Psoas muscle (tissue), 8 donors: ENCODE measurements around the gene MTMR12. TPM values are rescaled to one million over a fixed set of nuclear protein-coding genes. Genes with fewer than 3 reads are reported as not detected.

Experiments used
- ATAC-seq, 4 donors: fragments of 200-7000 bp; cut with Tn5 transposase; one replicate each; pipeline ENCODE4 v1.9.1; 2020; ENCODE audit warnings: moderate library complexity in 3 of 4, mild to moderate bottlenecking in 2 of 4
- DNase-seq, 2 donors: peaks; one replicate each; pipeline ENCODE4 v3.0.0-alpha.2; 2020
- H3K27ac ChIP-seq: fragments of 200-600 bp; one replicate; pipeline ENCODE4 v1.8.0; 2022
- H3K27me3 ChIP-seq, 3 donors: fragments of 200-600 bp in 1 of 3; one replicate each; pipeline versions ENCODE4 v1.6.1 to v1.8.0; 2013 to 2022; ENCODE audit warnings: low read length in 2 of 3, mild to moderate bottlenecking in 2 of 3, moderate library complexity in 1 of 3; ENCODE audit not compliant: insufficient read depth in 3 of 3
- H3K36me3 ChIP-seq, 2 donors: fragments of 200-600 bp in 1 of 2; one replicate each; pipeline versions ENCODE4 v1.6.1 to v1.8.0; 2013 to 2022; ENCODE audit warnings: low read depth in 1 of 2, mild to moderate bottlenecking in 1 of 2, moderate library complexity in 1 of 2; ENCODE audit not compliant: insufficient read depth in 1 of 2
- H3K4me1 ChIP-seq: fragments of 200-600 bp; one replicate; pipeline ENCODE4 v1.8.0; 2022
- H3K4me3 ChIP-seq: fragments of 200-600 bp; one replicate; pipeline ENCODE4 v1.8.0; 2022; ENCODE audit warnings: mild to moderate bottlenecking
- H3K9me3 ChIP-seq: fragments of 200-600 bp; one replicate; pipeline ENCODE4 v1.8.0; 2022
- CTCF ChIP-seq: fragments of 200-600 bp; IDR thresholded peaks from one replicate; pipeline ENCODE4 v1.8.0; 2022; ENCODE audit warnings: antibody characterized with exemption
- WGBS, 3 donors: extraction: QIAGEN DNeasy Blood & Tissue Kit; methylation state at CpG; one replicate each; pipeline versions ENCODE4 v1.1.6 to v1.1.7; 2013; 5-methylcytosine and 5-hydroxymethylcytosine counted together
- intact Hi-C, 2 donors: fragments of 100-400 bp; cut with DNase I; formaldehyde crosslinking; loops; one replicate each; pipeline versions ENCODE4 v1.11.0 to v1.14.2; 2022
- polyA plus RNA-seq, 3 donors: library from polyadenylated mRNA; stranded (reverse); fragments of 200-250 nt; gene quantifications; one replicate each; pipeline ENCODE4 v1.2.3, GENCODE V29; 2013
- total RNA-seq, 4 donors: library from RNA; stranded (reverse); fragmentation: NEBNext Ultra II Directional in 2 of 4; extraction: Animal tissue kit (Norgen Biotek cat#: 25700) in 2 of 4; gene quantifications; one replicate each; pipeline versions ENCODE4 v1.2.1 to v1.2.4, GENCODE V29; 2021 to 2023
- donor health status: healthy with polysubstance abuse.
- donor health status: DM: no; HTN: no; CAD: no; lungs with moderate emphysema.
- donor health status: Bipolar disorder and iron deficiency.
- donor health status: healthy.
- donor health status: DM: yes; HTN: yes; CAD: no.
- donor health status: DM: no; HTN: no; CAD: no.
- donor health status: DM: no; HTN: no; CAD: no.
- donor health status: DM: yes; HTN: yes; CAD: no.

The MTMR12 gene
- total and polyA plus RNA-seq, 7 donors: 2.4 to 8.9 (median 8.2) TPM

GRCh38 chr5:32343058-32343672 is 30.4 kb upstream of the MTMR12 start:
- 61 to 72% (median 70%) methylated on average over 2 of the region's 2 CpGs for WGBS, 3 donors
- TF ChIP-seq CTCF: no peak
- no peak for ATAC-seq
- Histone ChIP-seq H3K27me3 (no peaks in the 10 kb centered on the region), H3K4me1 (no peaks in the 10 kb centered on the region), H3K36me3 (no peaks in the 10 kb centered on the region), H3K9me3 (peaks cover 17% of the 10 kb centered on the region), H3K4me3 (no peak overlapping the region), H3K27ac (no peak overlapping the region)
- intact Hi-C loops: no loop called here
- DNase-seq: no peak

GRCh38 chr5:32342656-32343055 is 29.9 kb upstream of the MTMR12 start:
- no peak for TF ChIP-seq CTCF
- Histone ChIP-seq H3K27me3 (no peaks in the 10 kb centered on the region), H3K4me1 (no peaks in the 10 kb centered on the region), H3K36me3 (no peaks in the 10 kb centered on the region), H3K4me3 (no peak overlapping the region), H3K9me3 (peaks cover 17% of the 10 kb centered on the region), H3K27ac (no peak overlapping the region)
- 47 to 65% (median 51%) methylated on average over 4 of the region's 4 CpGs for WGBS, 3 donors
- intact Hi-C loops: no loop called here
- no peak for ATAC-seq
- DNase-seq: no peak

- intact Hi-C loops: no loop called here
- Histone ChIP-seq H3K9me3 (peaks cover 17% of the 10 kb centered on the region), H3K4me3 (no peak overlapping the region), H3K4me1 (no peaks in the 10 kb centered on the region), H3K27me3 (no peaks in the 10 kb centered on the region), H3K27ac (no peak overlapping the region), H3K36me3 (no peaks in the 10 kb centered on the region)
- no peak for TF ChIP-seq CTCF
- ATAC-seq (no peak), DNase-seq (no peak)
- 77 to 88% (median 88%) methylated on average over 4 of the region's 4 CpGs for whole genome bisulfite sequencing, 3 donors
Measured at GRCh38 chr5:32339878-32340277, 27.1 kb upstream of the MTMR12 start.

- intact Hi-C loops: no loop called here
- Histone ChIP-seq H3K27ac (no peak overlapping the region), H3K4me3 (no peak overlapping the region), H3K4me1 (no peaks in the 10 kb centered on the region), H3K9me3 (peaks cover 17% of the 10 kb centered on the region), H3K27me3 (no peaks in the 10 kb centered on the region), H3K36me3 (no peaks in the 10 kb centered on the region)
- TF ChIP-seq CTCF: no peak
- 67 to 75% (median 73%) methylated on average over 2 of the region's 2 CpGs for WGBS, 3 donors
- ATAC-seq: no peak
- DNase-seq: no peak
Measured at GRCh38 chr5:32339198-32339597, 26.5 kb upstream of the MTMR12 start.

- no peak for ATAC-seq
- no peak overlapping the region for H3K4me3 ChIP-seq
- intact Hi-C loops: no loop called here
- H3K9me3 ChIP-seq: no peaks in the 10 kb centered on the region
- no peaks in the 10 kb centered on the region for H3K27me3 ChIP-seq
- DNase-seq: no peak
- no peaks in the 10 kb centered on the region for H3K4me1 ChIP-seq
- no peak overlapping the region for H3K27ac ChIP-seq
- H3K36me3 ChIP-seq: no peaks in the 10 kb centered on the region
- WGBS, 3 donors: 95 to 96% (median 96%) methylated on average over 10 of the region's 10 CpGs
- TF ChIP-seq CTCF: no peak
Measured at GRCh38 chr5:32332966-32333365, 20.2 kb upstream of the MTMR12 start.
